A549 treated with CORT108297 at 1 μM for 4 hours (cell line): ENCODE results near the gene MEPE. TPM values are rescaled to one million over a fixed set of nuclear protein-coding genes. Genes with fewer than 3 reads are reported as not detected.

Experiments
- total RNA-seq: library from RNA; stranded (reverse); fragments of 200-300 nt; extraction: Qiagen RNA extraction; gene quantifications from 5 replicates; pipeline ENCODE4 v1.2.3, GENCODE V29; 2022

The MEPE gene, protein sequence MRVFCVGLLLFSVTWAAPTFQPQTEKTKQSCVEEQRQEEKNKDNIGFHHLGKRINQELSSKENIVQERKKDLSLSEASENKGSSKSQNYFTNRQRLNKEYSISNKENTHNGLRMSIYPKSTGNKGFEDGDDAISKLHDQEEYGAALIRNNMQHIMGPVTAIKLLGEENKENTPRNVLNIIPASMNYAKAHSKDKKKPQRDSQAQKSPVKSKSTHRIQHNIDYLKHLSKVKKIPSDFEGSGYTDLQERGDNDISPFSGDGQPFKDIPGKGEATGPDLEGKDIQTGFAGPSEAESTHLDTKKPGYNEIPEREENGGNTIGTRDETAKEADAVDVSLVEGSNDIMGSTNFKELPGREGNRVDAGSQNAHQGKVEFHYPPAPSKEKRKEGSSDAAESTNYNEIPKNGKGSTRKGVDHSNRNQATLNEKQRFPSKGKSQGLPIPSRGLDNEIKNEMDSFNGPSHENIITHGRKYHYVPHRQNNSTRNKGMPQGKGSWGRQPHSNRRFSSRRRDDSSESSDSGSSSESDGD
- not detected in 5 replicates for total RNA-seq

GRCh38 chr4:87832669-87833068 lies at the start of gene MEPE:
Gene MEPE (plus strand): TSS chr4:87832969. CDS start chr4:87834715, 1,746 bp downstream.

GRCh38 chr4:87799301-87800113 lies 33.3 kb upstream of the MEPE start, which contains the start of gene IBSP:
Gene IBSP (plus strand): TSS chr4:87799554. CDS start chr4:87802362, 2,808 bp downstream.

Other genes starting within 250 kb of the MEPE start
- not detected in 5 replicates for gene DSPP, start 224.4 kb upstream of the MEPE start, total RNA-seq
- gene DMP1, start 182.7 kb upstream of the MEPE start, total RNA-seq = not detected in 5 replicates
- not detected in 5 replicates for gene IBSP, start 33.4 kb upstream of the MEPE start, total RNA-seq
- 151 to 213 TPM (median 166 TPM) in 5 replicates for gene SPP1, start 142.7 kb downstream of the MEPE start, total RNA-seq
- 15.5 to 26.6 TPM (median 20.8 TPM) in 5 replicates for gene PKD2, start 174.7 kb downstream of the MEPE start, total RNA-seq